ENCODE measurements around the gene GART. TPM values are rescaled to one million over a fixed set of nuclear protein-coding genes. Genes with fewer than 3 reads are reported as not detected.

Gene GART
- 26.8 to 50.3 TPM (median 31.1 TPM) in 3 replicates for polyA plus RNA-seq
- polyA plus RNA-seq (2011; ENCODE audit: low read depth) = 52.1 TPM
- polyA plus RNA-seq (2011; cell fraction: cytosol; rRNA removed) = 27.2 and 38.9 TPM in 2 replicates
- polyA plus RNA-seq (2011; cell fraction: nucleus; rRNA removed) = 52.5 and 54.9 TPM in 2 replicates
- 46.1 and 81.1 TPM in 2 replicates for polyA plus RNA-seq (2012; ENCODE audit: low replicate concordance)
- polyA minus RNA-seq = 18.9 to 50.7 TPM (median 31.3 TPM) in 3 replicates
- 17.6 TPM for polyA minus RNA-seq (2011; cell fraction: cytosol; rRNA and poly(A)+ RNA removed)
- polyA minus RNA-seq (2011; cell fraction: nucleus; rRNA and poly(A)+ RNA removed) = 32.1 and 57.4 TPM in 2 replicates

DNA sequence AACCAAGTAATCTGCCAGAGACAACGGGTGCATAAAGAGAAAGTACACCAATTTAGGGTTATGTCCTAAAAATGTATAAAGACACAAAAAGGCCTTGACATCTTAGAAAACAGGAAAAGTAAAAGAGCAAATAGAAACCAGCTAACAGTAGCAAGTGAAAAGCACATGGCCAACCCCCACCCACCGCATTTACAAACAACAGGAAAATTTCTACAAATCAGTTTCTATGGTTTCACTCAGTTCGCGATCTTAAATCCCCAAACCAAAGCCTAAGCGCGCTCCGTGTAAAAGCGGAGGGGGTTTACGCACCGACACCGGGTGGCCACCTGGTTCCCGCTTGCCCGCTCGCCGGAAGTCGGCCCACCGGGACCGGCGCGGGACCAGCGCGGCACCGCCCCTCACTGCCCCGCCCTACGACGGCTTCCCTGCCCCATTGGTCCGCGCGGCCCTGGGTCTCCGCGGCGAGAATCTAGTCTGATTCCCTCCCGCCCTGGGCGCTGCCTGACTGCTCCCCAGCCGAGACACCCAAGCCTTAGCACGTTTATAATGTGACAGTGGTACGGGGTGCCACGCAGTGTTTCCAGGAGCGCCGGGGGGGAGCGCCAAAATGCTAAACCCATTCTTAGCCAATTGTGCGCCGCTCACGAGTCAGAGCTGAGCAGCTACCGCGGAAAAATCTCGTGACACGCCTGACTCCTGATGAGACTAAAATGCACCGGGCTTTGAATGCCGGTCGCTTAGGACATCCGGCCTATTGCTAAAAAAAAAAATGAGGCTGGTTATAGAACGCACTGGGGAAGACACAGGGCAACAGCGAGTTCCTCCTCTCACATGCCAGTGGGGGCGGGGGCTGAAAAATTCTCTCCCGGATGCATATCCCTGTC, at the start of gene GART:
Gene GART (minus strand): TSS at position 362 of the 884 bp plus-strand sequence. CDS start 2,802 bp downstream, outside the sequence.
- no peaks in the 10 kb centered on the region for H3K27me3 ChIP-seq (ENCODE audit: control insufficient read depth, extremely low read depth, insufficient read depth, low read length)
- H3K27ac ChIP-seq (ENCODE audit: control insufficient read depth, insufficient read depth, low read length) = peak within 1 kb of the TSS; percentile 98
- peaks cover 85% of the 10 kb centered on the region for H3K79me2 ChIP-seq (ENCODE audit: control insufficient read depth, insufficient read depth, low read length)
- H3K9me3 ChIP-seq (ENCODE audit: control insufficient read depth, low read depth, low read length) = no peaks in the 10 kb centered on the region
- H3K4me3 ChIP-seq (ENCODE audit: control insufficient read depth in 2 of 3, extremely low read depth in 1 of 3, insufficient read depth in 2 of 3, low read depth in 1 of 3, low read length in 3 of 3) = peak within 1 kb of the TSS; percentile 81 to 97 (median 94)
- TF ChIP-seq CTCF (optimal IDR thresholded peaks at IDR 0.05 in 1 of 3, IDR thresholded peaks at IDR 0.05 in 1 of 3, conservative IDR thresholded peaks at IDR 0.05 in 1 of 3; ENCODE audit: extremely low read depth in 1 of 3, insufficient read depth in 2 of 3, low read length in 3 of 3) (no peak), EZH2 (IDR thresholded peaks at IDR 0.05; ENCODE audit: low read length) (no peak)
- peak within 1 kb of the TSS; percentile 98 for H3K9ac ChIP-seq (ENCODE audit: control insufficient read depth, extremely low read depth, insufficient read depth, low read length)
- H3K4me1 ChIP-seq (ENCODE audit: control insufficient read depth, extremely low read depth, insufficient read depth, low read length) = peaks cover 16% of the 10 kb centered on the region
- FAIRE-seq (no peak), DNase-seq (ENCODE audit: low read depth, low spot score) (no peak)
- H3K4me2 ChIP-seq (ENCODE audit: control insufficient read depth, extremely low read depth, insufficient read depth, low read depth, low read length) = peak within 1 kb of the TSS; percentile 89
- dilution Hi-C loops (cut with MboI; ENCODE audit: extremely low pct_ligation_motif_present, low sequenced_read_pairs) = no loop called here
- H3K9me1 ChIP-seq (ENCODE audit: control insufficient read depth, extremely low read depth, insufficient read depth, low read length) = no peaks in the 10 kb centered on the region
- peaks cover 7 to 9% of the 10 kb centered on the region in 2 experiments for H3K36me3 ChIP-seq (ENCODE audit: control insufficient read depth in 2 of 2, extremely low read depth in 1 of 2, insufficient read depth in 2 of 2, low read length in 2 of 2)
- peaks cover 4% of the 10 kb centered on the region for H4K20me1 ChIP-seq (ENCODE audit: control insufficient read depth, extremely low read depth, insufficient read depth, low read length)
- peak within 1 kb of the TSS; percentile 91 for H2AFZ ChIP-seq (ENCODE audit: control insufficient read depth, low read length)

DNA sequence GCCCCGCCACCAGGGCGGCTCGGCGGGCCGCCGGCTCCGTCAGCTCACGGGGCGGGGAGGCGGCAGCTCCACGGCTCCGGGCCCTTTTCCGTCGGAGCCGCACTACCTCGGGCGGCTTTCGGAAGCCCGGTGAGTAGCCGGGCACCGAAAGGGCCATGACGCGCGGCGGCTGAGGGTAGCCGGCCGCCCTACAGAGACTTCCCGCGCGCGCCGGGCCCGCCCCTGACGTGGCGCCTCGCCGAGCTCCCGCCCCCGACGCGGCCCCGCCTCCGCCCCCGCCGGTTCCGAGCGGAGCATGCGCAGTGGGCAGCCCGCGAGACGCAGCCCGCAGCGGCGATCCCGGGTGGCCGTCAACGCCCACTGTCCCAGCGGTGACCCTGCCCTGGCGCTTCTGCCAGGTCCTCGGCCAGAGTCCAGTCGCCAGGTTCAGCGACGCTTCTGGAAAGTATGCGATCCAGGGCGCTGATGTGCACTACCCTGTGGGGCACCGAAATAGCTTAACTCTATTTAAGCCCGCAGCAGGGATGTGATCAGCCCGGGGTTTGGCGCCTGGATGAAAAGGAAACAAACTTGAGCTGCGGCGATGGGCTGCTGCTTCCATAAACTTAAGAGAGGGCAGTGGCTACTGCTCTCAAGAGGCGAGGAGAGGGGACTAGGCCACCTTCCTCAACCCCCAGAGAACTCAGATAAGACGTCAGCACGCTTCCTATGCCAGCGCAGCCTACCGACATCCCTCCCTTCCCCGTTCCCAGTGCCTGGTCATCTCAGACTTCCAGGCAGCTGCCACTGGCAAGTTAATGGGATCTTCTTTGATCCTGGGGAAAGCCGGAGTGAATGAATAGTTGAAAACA, 46.8 kb upstream of the GART start, which contains the start of gene DONSON:
Gene DONSON (minus strand): TSS at position 200 of the 851 bp plus-strand sequence. CDS start 43 bp downstream, at position 157.
- peaks cover 0 to 5% of the 10 kb centered on the region in 2 experiments for H3K36me3 ChIP-seq (ENCODE audit: control insufficient read depth in 2 of 2, extremely low read depth in 1 of 2, insufficient read depth in 2 of 2, low read length in 2 of 2)
- H3K79me2 ChIP-seq (ENCODE audit: control insufficient read depth, insufficient read depth, low read length) = peaks cover 16% of the 10 kb centered on the region
- H4K20me1 ChIP-seq (ENCODE audit: control insufficient read depth, extremely low read depth, insufficient read depth, low read length) = no peaks in the 10 kb centered on the region
- H3K4me1 ChIP-seq (ENCODE audit: control insufficient read depth, extremely low read depth, insufficient read depth, low read length) = peaks cover 5% of the 10 kb centered on the region
- peak within 1 kb of the TSS; percentile 59 to 91 (median 79) for H3K4me3 ChIP-seq (ENCODE audit: control insufficient read depth in 2 of 3, extremely low read depth in 1 of 3, insufficient read depth in 2 of 3, low read depth in 1 of 3, low read length in 3 of 3)
- no peak for DNase-seq (ENCODE audit: low read depth, low spot score)
- FAIRE-seq = no peak
- H2AFZ ChIP-seq (ENCODE audit: control insufficient read depth, low read length) = peak within 1 kb of the TSS; percentile 97
- H3K9me3 ChIP-seq (ENCODE audit: control insufficient read depth, low read depth, low read length) = no peaks in the 10 kb centered on the region
- dilution Hi-C loops (cut with MboI; ENCODE audit: extremely low pct_ligation_motif_present, low sequenced_read_pairs) = no loop called here
- H3K27me3 ChIP-seq (ENCODE audit: control insufficient read depth, extremely low read depth, insufficient read depth, low read length) = no peaks in the 10 kb centered on the region
- H3K9ac ChIP-seq (ENCODE audit: control insufficient read depth, extremely low read depth, insufficient read depth, low read length) = peak within 1 kb of the TSS; percentile 88
- no peak for TF ChIP-seq EZH2 (IDR thresholded peaks at IDR 0.05; ENCODE audit: low read length)
- no peak for TF ChIP-seq CTCF (optimal IDR thresholded peaks at IDR 0.05 in 1 of 3, IDR thresholded peaks at IDR 0.05 in 1 of 3, conservative IDR thresholded peaks at IDR 0.05 in 1 of 3; ENCODE audit: extremely low read depth in 1 of 3, insufficient read depth in 2 of 3, low read length in 3 of 3)
- peak within 1 kb of the TSS; percentile 98 for H3K4me2 ChIP-seq (ENCODE audit: control insufficient read depth, extremely low read depth, insufficient read depth, low read depth, low read length)
- peak within 1 kb of the TSS; percentile 69 for H3K27ac ChIP-seq (ENCODE audit: control insufficient read depth, insufficient read depth, low read length)
- H3K9me1 ChIP-seq (ENCODE audit: control insufficient read depth, extremely low read depth, insufficient read depth, low read length) = no peaks in the 10 kb centered on the region
